Measurements from ENCODE around the gene F3. TPM values are rescaled to one million over a fixed set of nuclear protein-coding genes. Genes with fewer than 3 reads are reported as not detected.

F3 gene
- total RNA-seq, 1 experiment from 2014 or later, result 8.0 TPM

DNA sequence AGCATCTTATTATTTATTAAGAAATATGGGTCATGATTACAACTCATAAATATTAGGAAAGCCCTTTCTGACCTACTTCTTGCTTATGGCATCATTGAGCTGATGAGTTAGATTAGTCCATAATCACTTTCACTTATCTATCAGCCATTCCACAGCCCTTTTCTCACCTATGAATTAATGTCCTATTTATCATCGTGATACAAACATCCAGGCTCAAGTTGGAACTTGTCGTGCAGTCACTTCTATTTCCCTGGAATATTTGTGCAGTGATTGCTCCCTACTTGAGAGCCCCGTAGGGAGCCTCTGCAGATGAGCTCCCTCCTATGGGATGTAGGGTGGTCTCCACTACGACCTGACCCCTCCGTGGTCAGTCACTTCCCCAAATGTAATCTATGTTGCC, 8.1 kb upstream of the F3 start:
- intact Hi-C loops (cut with micrococcal nuclease), result no loop called here
- no peak for DNase-seq
- CTCF ChIA-PET, result no interaction called here

DNA sequence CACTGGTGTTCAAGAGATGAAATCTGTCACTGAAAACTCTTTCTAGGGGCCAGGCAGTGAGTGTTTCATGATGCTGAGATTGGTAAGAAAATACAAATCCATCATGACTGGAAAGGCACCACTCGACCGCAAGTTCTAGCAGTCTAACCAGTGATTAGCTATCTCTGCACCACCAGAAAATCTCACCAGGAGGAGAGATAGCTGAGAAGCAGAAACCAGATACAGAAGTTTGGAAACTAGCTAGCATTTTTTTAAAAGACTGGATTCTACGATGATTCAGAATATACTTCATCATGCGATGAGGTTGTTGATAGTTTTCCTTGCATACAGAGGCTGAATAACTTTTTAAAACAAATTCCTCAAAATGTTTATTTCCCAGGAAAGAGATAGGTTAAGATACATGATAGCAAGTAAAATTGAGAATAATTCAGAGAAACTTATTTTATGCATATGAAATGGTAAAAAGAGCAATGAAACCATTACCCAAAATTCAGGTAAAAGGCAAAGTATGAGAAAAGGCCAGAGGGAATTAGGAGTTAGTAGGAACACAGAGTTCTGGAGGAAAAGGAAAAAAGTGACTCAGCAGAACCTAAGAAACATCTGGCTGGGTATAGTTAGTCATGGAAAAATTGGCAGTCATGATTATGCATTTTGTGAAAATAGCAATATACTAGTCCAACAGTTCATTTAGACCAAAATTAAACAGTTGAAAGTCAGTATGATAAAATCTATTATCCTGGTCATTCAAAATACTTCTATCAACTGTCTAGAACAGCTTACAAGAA, 3.3 kb upstream of the F3 start:
- ChIA-PET CTCF (no interaction called here), POLR2A (ENCODE audit: unreplicated experiment) (no interaction called here)
- TF ChIP-seq, protein P1, sequence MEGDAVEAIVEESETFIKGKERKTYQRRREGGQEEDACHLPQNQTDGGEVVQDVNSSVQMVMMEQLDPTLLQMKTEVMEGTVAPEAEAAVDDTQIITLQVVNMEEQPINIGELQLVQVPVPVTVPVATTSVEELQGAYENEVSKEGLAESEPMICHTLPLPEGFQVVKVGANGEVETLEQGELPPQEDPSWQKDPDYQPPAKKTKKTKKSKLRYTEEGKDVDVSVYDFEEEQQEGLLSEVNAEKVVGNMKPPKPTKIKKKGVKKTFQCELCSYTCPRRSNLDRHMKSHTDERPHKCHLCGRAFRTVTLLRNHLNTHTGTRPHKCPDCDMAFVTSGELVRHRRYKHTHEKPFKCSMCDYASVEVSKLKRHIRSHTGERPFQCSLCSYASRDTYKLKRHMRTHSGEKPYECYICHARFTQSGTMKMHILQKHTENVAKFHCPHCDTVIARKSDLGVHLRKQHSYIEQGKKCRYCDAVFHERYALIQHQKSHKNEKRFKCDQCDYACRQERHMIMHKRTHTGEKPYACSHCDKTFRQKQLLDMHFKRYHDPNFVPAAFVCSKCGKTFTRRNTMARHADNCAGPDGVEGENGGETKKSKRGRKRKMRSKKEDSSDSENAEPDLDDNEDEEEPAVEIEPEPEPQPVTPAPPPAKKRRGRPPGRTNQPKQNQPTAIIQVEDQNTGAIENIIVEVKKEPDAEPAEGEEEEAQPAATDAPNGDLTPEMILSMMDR (conservative IDR thresholded peaks at IDR 0.05; ENCODE audit: low read depth, low read length), result no peak
- Histone ChIP-seq H2AFZ (ENCODE audit: low read length) (no peak overlapping the region), H3K27ac (ENCODE audit: low read length) (peak overlapping the region; percentile 4; the same call in 1 of the 2 replicates), H3K9ac (ENCODE audit: low read length) (no peak overlapping the region), H3F3A (ENCODE audit: low read length, unreplicated experiment) (no peaks in the 10 kb centered on the region), H3K79me2 (ENCODE audit: low read length) (peaks cover 10% of the 10 kb centered on the region), H3K4me2 (ENCODE audit: low read length) (peak overlapping the region; percentile 24; the same call in 1 of the 2 replicates), H3K36me3 (ENCODE audit: low read depth, low read length) (no peaks in the 10 kb centered on the region), H3K9me2 (replicated peaks; ENCODE audit: low read length) (no peaks in the 10 kb centered on the region), H3K4me1 (ENCODE audit: insufficient read depth, low read length) (peaks cover 44% of the 10 kb centered on the region), H4K20me1 (ENCODE audit: low read length) (no peaks in the 10 kb centered on the region), H3K27me3 (ENCODE audit: low read length) (no peaks in the 10 kb centered on the region), H3K9me3 (ENCODE audit: low read length) (no peaks in the 10 kb centered on the region), H3K4me3 (ENCODE audit: low read length) (no peak overlapping the region)
- ATAC-seq (no peak), DNase-seq (peak; percentile 74)
- BruUV-seq (replicated peaks), result no TSS peak
- intact Hi-C loops (cut with micrococcal nuclease), result no loop called here

More for the DNA sequence above, 8.1 kb upstream of the F3 start:
- H3K9me3 ChIP-seq (ENCODE audit: low read length), result no peaks in the 10 kb centered on the region
- POLR2A ChIA-PET (ENCODE audit: unreplicated experiment), result no interaction called here
- H3K36me3 ChIP-seq (ENCODE audit: low read depth, low read length), result no peaks in the 10 kb centered on the region
- peaks cover 32% of the 10 kb centered on the region for H3K4me1 ChIP-seq (ENCODE audit: insufficient read depth, low read length)
- no peaks in the 10 kb centered on the region for H4K20me1 ChIP-seq (ENCODE audit: low read length)
- no peaks in the 10 kb centered on the region for H3K79me2 ChIP-seq (ENCODE audit: low read length)
- ATAC-seq, result no peak
- TF ChIP-seq, protein P1 (conservative IDR thresholded peaks at IDR 0.05; ENCODE audit: low read depth, low read length), result no peak
- TF ChIP-seq EZH2phosphoT487 (IDR thresholded peaks at IDR 0.05; ENCODE audit: borderline replicate concordance, low read length), result no peak
- no peak for TF ChIP-seq EZH2 (IDR thresholded peaks at IDR 0.05; ENCODE audit: low read length, unreplicated experiment)
- H3K4me2 ChIP-seq (ENCODE audit: low read length), result no peak overlapping the region
- no peaks in the 10 kb centered on the region for H3K9me2 ChIP-seq (replicated peaks; ENCODE audit: low read length)
- BruUV-seq (replicated peaks), result no TSS peak
- no peak overlapping the region for H3K9ac ChIP-seq (ENCODE audit: low read length)
- H2AFZ ChIP-seq (ENCODE audit: low read length), result no peak overlapping the region
- H3K27ac ChIP-seq (ENCODE audit: low read length), result no peak overlapping the region
- H3F3A ChIP-seq (ENCODE audit: low read length, unreplicated experiment), result no peaks in the 10 kb centered on the region
- H3K4me3 ChIP-seq (ENCODE audit: low read length), result no peak overlapping the region
- no peaks in the 10 kb centered on the region for H3K27me3 ChIP-seq (ENCODE audit: low read length)

DNA sequence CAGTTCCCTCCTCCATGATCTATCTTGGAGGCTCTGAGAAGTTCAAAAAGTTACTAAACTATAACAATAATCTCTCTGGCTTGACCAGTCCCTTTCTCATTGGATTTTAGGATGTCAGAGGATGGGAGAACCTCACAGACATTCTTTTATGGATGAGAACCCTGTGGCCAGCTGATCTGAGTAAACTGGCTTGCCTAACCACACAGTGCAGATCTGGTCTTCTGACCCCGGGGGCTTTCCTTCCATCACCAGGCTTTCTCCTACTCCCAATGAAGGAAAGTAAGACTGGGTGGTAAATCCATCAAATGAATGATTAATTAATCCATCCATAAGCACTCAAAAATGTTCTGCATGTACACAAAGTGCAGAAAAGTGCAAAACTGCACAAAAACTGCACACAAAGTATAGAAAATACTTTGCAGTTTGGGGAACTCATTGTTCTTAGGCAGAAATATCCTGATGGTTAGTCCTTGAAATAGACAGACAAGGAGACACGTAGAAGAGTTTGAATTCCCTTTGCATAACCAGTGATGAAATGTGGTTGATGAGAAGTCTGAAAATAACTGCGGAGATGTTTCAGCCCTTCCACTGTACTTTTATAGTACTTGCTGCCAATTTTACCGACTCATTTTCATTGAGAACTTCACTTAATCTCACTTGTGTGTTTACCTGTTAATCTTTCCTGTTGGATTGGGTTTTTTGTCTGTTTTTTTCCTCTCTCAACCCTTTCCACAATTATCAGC, 2.5 kb upstream of the F3 start:
- H3K27me3 ChIP-seq (ENCODE audit: low read length), result no peaks in the 10 kb centered on the region
- H3K4me2 ChIP-seq (ENCODE audit: low read length), result no peak overlapping the region
- H4K20me1 ChIP-seq (ENCODE audit: low read length), result no peaks in the 10 kb centered on the region
- POLR2A ChIA-PET (ENCODE audit: unreplicated experiment), result no interaction called here
- CTCF ChIA-PET, result no interaction called here
- no peaks in the 10 kb centered on the region for H3F3A ChIP-seq (ENCODE audit: low read length, unreplicated experiment)
- H3K9ac ChIP-seq (ENCODE audit: low read length), result no peak overlapping the region
- no peaks in the 10 kb centered on the region for H3K36me3 ChIP-seq (ENCODE audit: low read depth, low read length)
- H3K79me2 ChIP-seq (ENCODE audit: low read length), result peaks cover 10% of the 10 kb centered on the region
- H3K4me1 ChIP-seq (ENCODE audit: insufficient read depth, low read length), result peaks cover 52% of the 10 kb centered on the region
- peak; percentile 6 for DNase-seq
- TF ChIP-seq EZH2 (IDR thresholded peaks at IDR 0.05; ENCODE audit: low read length, unreplicated experiment) (no peak), EZH2phosphoT487 (IDR thresholded peaks at IDR 0.05; ENCODE audit: borderline replicate concordance, low read length) (no peak)
- TF ChIP-seq, protein P1 (conservative IDR thresholded peaks at IDR 0.05; ENCODE audit: low read depth, low read length), result no peak
- no peak overlapping the region for H2AFZ ChIP-seq (ENCODE audit: low read length)
- H3K9me2 ChIP-seq (replicated peaks; ENCODE audit: low read length), result no peaks in the 10 kb centered on the region
- H3K4me3 ChIP-seq (ENCODE audit: low read length), result no peak overlapping the region
- H3K27ac ChIP-seq (ENCODE audit: low read length), result no peak overlapping the region
- no peak for ATAC-seq
- H3K9me3 ChIP-seq (ENCODE audit: low read length), result no peaks in the 10 kb centered on the region
- no TSS peak for BruUV-seq (replicated peaks)
- intact Hi-C loops (cut with micrococcal nuclease), result no loop called here

Data from PC-3 (cell line).